Astrocyte (in vitro differentiated cells and primary cell): ENCODE results near the gene ACBD3.

ENCODE experiments used
- EZH2 ChIP-seq: IDR thresholded peaks from 2 replicates; pipeline ENCODE4 v1.6.1; 2012; ENCODE audit warnings: mild to moderate bottlenecking, low read length, inconsistent platforms; ENCODE audit not compliant: insufficient read depth
- TF ChIP-seq, protein P1 (sequence below): IDR thresholded peaks from 2 replicates; pipeline ENCODE4 v1.5.1; 2011; ENCODE audit warnings: low read depth, mild to moderate bottlenecking, inconsistent platforms, low read length, moderate library complexity; ENCODE audit not compliant: insufficient read depth

DNA sequence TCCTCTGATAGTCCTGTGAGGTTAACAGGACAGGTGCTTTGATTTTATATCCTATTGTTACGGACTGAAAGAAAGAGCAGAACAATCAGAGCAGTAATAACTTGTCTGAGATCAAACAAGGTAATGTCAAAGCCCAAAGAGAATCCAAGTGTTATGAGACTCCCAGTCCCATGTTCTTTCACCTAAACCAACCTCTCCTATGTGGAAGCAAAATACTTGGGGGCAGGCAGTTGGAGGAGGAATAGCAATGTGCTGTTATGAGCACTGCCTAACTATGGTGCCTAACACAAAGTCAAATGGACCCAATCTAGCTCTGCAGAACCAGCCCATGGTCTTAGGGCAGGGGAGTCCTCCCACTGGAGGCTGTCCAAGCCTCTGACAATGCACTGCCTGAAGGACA is 28.1 kb downstream of the ACBD3 start:
- TF ChIP-seq, protein P1, sequence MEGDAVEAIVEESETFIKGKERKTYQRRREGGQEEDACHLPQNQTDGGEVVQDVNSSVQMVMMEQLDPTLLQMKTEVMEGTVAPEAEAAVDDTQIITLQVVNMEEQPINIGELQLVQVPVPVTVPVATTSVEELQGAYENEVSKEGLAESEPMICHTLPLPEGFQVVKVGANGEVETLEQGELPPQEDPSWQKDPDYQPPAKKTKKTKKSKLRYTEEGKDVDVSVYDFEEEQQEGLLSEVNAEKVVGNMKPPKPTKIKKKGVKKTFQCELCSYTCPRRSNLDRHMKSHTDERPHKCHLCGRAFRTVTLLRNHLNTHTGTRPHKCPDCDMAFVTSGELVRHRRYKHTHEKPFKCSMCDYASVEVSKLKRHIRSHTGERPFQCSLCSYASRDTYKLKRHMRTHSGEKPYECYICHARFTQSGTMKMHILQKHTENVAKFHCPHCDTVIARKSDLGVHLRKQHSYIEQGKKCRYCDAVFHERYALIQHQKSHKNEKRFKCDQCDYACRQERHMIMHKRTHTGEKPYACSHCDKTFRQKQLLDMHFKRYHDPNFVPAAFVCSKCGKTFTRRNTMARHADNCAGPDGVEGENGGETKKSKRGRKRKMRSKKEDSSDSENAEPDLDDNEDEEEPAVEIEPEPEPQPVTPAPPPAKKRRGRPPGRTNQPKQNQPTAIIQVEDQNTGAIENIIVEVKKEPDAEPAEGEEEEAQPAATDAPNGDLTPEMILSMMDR = no peak
- no peak for TF ChIP-seq EZH2
